ENCODE measurements around the gene ALDH1L1. TPM values are rescaled to one million over a fixed set of nuclear protein-coding genes. Genes with fewer than 3 reads are reported as not detected.

ALDH1L1 gene
- total and polyA plus RNA-seq, 9 of the 15 experiments (the other 6 are each of a cell fraction or from before 2014, with no cell fraction given), result 0.06 to 1.9 (median 0.57) TPM; not detected in 1

- TF ChIP-seq GABPA (tag; conservative IDR thresholded peaks at IDR 0.05; ENCODE audit: low read depth), result peak; percentile 81
- TF ChIP-seq ZNF165 (CRISPR knock-in tag; IDR thresholded peaks at IDR 0.05; ENCODE audit: borderline replicate concordance), result no peak
- TF ChIP-seq NFE2 (IDR thresholded peaks at IDR 0.05; ENCODE audit: low read depth), result peak; percentile 85
- no peak for TF ChIP-seq ZBTB26 (CRISPR knock-in tag; IDR thresholded peaks at IDR 0.05)
- TF ChIP-seq ZNF639 (CRISPR knock-in tag; conservative IDR thresholded peaks at IDR 0.05 in 1 of 2, IDR thresholded peaks at IDR 0.05 in 1 of 2), result peak in 1 of 2 experiments; percentile 67; a peak in 1 of 4 replicates
- TF ChIP-seq KAT7 (CRISPR knock-in tag; IDR thresholded peaks at IDR 0.05; ENCODE audit: borderline replicate concordance), result no peak
- TF ChIP-seq ZBTB12 (CRISPR knock-in tag; IDR thresholded peaks at IDR 0.05), result no peak
- no peak for TF ChIP-seq ZBTB17 (CRISPR knock-in tag; IDR thresholded peaks at IDR 0.05)
- TF ChIP-seq ZNF431 (CRISPR knock-in tag; IDR thresholded peaks at IDR 0.05), result no peak
- no peak for TF ChIP-seq SFPQ (IDR thresholded peaks at IDR 0.05; ENCODE audit: low read depth, low read length)
- TF ChIP-seq ZNF551 (CRISPR knock-in tag; IDR thresholded peaks at IDR 0.05), result no peak
- no peak for TF ChIP-seq ZNF830 (CRISPR knock-in tag; IDR thresholded peaks at IDR 0.05)
- TF ChIP-seq NFIC (IDR thresholded peaks at IDR 0.05), result peak; percentile 79
- TF ChIP-seq ZNF584 (CRISPR knock-in tag; IDR thresholded peaks at IDR 0.05; ENCODE audit: low read depth), result peak; percentile 8; the same call in 1 of the 2 replicates
- peak; percentile 41; the same call in 1 of the 2 replicates for TF ChIP-seq ATF3 (IDR thresholded peaks at IDR 0.05)
- no peak for TF ChIP-seq ATF3 (CRISPR knock-in tag; conservative IDR thresholded peaks at IDR 0.05)
- no peak for TF ChIP-seq SAFB (IDR thresholded peaks at IDR 0.05; ENCODE audit: borderline replicate concordance, low read depth, low read length)
- TF ChIP-seq MLX (CRISPR knock-in tag; conservative IDR thresholded peaks at IDR 0.05), result no peak
- peak; percentile 47; the same call in 1 of the 2 replicates for TF ChIP-seq JUND (IDR thresholded peaks at IDR 0.05; ENCODE audit: borderline replicate concordance, low read depth, low read length)
- peak; percentile 64; the same call in 1 of the 3 replicates for TF ChIP-seq JUND (tag; IDR thresholded peaks at IDR 0.05; ENCODE audit: borderline replicate concordance, low read depth, low read length)
Measured at GRCh38 chr3:126208606-126209256, 28.3 kb upstream of the ALDH1L1 start (continued).
